HEK293T (cell line): ENCODE results near the gene TTC22.

Experiments used
- ARNT ChIP-seq: fragments of 450-650 bp; IDR thresholded peaks from 2 replicates; pipeline ENCODE4 v1.6.1; 2017; ENCODE audit warnings: mild to moderate bottlenecking
- BHLHE40 ChIP-seq: fragments of 450-650 bp; IDR thresholded peaks from 2 replicates; pipeline ENCODE4 v1.6.1; 2016; ENCODE audit warnings: mild to moderate bottlenecking, moderate library complexity, borderline replicate concordance
- ELF4 ChIP-seq: fragments of 450-650 bp; IDR thresholded peaks from 2 replicates; pipeline ENCODE4 v1.6.1; 2017; ENCODE audit warnings: antibody characterized with exemption
- FOXA1 ChIP-seq: fragments of 450-650 bp; IDR thresholded peaks from 2 replicates; pipeline ENCODE4 v1.6.1; 2016; ENCODE audit warnings: mild to moderate bottlenecking
- FOXK2 ChIP-seq: fragments of 450-650 bp; IDR thresholded peaks from 2 replicates; pipeline ENCODE4 v1.6.1; 2016; ENCODE audit warnings: mild to moderate bottlenecking
- FOXM1 ChIP-seq: fragments of 450-650 bp; IDR thresholded peaks from 2 replicates; pipeline ENCODE4 v1.6.1; 2017; ENCODE audit warnings: mild to moderate bottlenecking, borderline replicate concordance
- LEF1 ChIP-seq: fragments of 450-650 bp; IDR thresholded peaks from 2 replicates; pipeline ENCODE4 v1.6.1; 2017; ENCODE audit warnings: mild to moderate bottlenecking, borderline replicate concordance
- SP1 ChIP-seq: fragments of 450-650 bp; IDR thresholded peaks from 2 replicates; pipeline ENCODE4 v1.6.1; 2017
- SUZ12 ChIP-seq: fragments of 450-650 bp; IDR thresholded peaks from 2 replicates; pipeline ENCODE4 v1.6.1; 2016; ENCODE audit warnings: mild to moderate bottlenecking
- TARDBP ChIP-seq: fragments of 450-650 bp; IDR thresholded peaks from 2 replicates; pipeline ENCODE4 v1.6.1; 2016

GRCh38 chr1:54818461-54819194 is 17.5 kb upstream of the TTC22 start:
- no peak for TF ChIP-seq ELF4
- TF ChIP-seq SUZ12: no peak
- TF ChIP-seq SP1: no peak
- TF ChIP-seq LEF1: no peak
- no peak for TF ChIP-seq FOXM1
- TF ChIP-seq FOXA1: no peak
- no peak for TF ChIP-seq TARDBP
- TF ChIP-seq BHLHE40: no peak
- no peak for TF ChIP-seq ARNT
- no peak for TF ChIP-seq FOXK2
